Stimulated activated CD4-positive, alpha-beta T cell treated with anti-CD3 and anti-CD28 coated beads, Interleukin-4, amount 100 ng/mL, for 48 hours (primary cell): ENCODE results near the gene PRMT3.
"Not testable (repeated sequence)": the region's sequence is repeated elsewhere in the genome, so short reads cannot be mapped to it uniquely, and the experiment has no call there.

Experiments
- DNase-seq, 2 donors: peaks; one replicate each; pipeline ENCODE4 v3.0.0-alpha.2; 2020; ENCODE audit warnings: low read depth in 2 of 2

Gene PRMT3

DNA sequence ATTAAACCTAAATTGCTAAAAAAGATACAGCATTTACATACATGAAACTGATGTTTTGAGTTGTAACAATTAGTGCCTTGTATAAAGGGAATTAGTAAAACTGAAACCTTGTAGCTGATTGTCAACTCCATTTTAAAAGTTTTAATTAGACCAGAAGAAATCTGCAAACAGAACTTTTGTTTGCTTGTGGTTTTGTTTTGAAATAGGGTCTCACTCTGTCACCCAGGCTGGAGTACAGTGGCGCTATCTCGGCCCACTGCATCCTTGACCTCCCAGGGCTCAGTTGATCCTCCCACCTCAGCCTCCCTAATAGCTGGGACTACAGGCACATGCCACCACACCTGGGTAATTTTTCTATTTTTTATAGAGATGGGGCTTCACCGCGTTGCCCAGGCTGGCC is 125.4 kb downstream of the PRMT3 start:
- no peak for DNase-seq

DNA sequence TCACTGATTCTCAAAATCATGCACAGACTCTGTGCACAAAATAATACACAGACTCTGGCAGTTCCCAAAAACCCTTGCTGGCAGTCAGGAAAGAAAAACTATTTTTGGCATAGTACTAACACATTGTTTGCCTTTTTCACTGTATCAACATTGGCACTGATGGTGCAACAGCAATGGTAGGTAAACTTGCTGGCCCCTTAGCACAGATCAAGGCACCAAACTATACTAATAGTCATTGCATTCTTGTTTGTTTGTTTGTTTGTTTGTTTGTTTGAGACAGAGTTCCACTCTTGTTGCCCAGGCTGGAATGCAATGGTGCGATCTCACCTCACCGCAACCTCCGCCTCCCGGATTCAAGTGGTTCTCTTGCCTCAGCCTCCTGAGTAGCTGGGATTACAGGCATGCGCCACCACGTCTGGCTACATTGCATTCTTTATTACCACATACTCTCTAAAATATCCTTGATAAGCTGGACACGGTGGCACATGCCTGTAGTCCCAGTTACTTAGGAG is 130.9 kb downstream of the PRMT3 start:
- no peak for DNase-seq

DNA sequence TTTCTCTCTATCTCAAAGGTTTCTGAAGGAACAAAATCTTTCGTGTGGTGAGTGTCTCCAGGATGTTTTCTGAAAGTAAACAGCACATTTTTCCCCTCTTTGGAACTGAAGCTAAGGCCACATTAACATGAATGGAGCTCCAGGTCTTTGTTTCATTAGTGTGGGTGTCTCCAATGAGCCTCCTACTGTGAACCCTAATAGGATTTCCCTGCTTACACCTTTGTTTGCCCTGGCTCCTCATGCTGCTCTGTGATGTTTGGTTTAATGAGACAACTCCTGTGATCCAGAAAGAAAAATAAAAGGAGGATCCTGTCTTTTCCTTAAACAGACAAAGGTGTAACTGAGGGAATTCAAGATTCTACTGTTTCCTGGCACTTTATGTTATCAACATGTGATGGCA is 135.0 kb downstream of the PRMT3 start:
- no peak for DNase-seq

DNA sequence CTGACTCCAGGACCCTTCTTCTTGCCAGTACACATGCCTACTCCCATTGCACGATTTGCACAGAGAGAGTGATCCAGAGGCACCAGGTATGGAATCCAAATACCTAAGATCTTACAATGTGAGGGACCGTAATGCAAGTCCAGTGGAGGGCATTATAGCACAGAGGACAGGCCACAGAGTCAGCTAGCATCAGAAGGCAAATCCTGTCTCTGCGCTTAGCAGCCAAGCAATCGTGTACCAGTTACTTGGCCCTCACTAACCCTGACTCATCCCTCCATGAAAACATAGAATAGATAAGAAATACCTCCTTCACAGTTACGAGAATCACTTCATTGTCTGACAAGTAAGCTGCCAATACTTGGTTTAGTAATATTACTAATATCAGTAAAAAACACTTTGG is 142.2 kb downstream of the PRMT3 start:
- DNase-seq, result no peak

DNA sequence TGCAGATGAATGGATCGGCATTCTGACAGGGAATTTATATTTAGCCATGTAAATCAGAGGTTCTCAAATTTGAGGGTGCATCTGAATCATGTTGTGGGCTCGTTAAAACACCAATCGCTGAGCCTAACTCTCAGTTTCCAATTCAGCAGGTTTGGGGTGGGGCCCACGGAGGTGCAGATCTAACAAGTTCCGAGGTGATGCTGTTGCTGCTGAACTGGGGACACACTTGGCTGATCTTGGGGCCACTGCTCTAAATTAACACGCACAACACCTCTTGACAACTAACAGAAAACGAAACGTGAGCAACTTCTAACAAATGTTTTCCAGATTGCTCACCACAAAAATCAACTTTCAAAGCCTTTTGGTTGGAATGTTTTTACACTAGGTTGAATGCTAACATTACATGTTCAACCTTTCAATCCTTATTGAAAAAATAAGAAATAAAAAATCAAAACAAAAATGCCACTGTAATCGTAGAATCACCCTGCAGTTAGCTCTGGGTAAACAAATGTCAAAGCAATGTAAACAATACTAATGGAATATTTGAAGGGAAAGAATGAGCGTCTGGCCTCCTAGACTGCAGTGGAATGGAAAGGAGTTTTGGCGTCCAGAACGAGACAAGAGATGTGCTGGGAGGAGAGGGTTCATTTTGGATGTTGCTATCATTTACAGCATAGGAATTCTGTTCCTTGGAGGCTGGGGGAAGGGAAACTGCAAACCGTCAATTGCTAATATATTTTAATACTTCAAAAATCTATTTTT is 143.6 kb downstream of the PRMT3 start:
- DNase-seq, result no peak

DNA sequence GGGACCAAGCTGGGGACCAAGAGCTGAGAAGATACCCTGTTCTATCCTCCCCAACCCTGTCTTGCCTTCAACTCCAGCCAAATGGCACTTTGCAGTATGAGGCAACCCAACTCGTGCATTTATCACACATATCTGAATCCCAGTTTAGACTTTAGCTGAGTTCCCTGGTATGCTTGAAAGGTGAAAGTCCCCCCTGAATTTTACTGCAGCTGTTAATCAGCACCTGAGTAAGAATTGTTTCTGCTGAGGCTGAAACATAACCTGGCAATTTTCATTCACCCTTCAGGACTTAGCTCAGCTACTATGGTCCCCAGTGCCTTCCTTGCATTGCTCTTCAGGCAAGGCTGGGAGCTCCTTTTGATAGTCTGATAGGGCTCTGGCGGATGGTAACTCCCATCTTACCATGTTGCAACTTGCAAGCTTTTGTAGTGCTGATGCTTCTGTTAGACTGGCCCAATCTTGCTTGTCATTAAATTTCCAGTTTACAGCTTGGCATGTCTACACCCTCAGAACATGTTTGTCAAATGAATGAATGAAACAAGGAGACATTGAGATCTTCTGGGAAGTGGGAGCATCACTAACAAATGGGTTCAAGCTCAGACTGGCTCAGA is 147.9 kb downstream of the PRMT3 start:
- no peak for DNase-seq

DNA sequence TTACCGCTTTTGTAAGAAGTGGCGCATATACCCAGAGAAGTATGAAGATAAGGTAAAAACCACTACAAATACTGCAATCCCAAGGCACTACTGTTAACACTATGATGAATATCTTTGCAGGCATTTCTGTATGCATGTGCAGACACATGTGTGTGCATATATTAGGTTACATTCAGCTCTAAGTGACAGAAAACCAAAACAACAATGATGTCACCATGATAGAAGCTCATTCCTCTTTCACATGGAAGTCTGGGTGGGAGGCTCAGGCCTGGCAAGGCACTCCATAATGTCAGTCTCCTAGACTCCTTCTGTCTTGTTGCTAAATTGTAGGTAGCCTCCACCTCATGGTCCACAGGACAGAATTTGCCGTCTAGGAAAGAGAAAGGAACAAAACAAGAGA is 148.8 kb downstream of the PRMT3 start:
- no peak for DNase-seq

DNA sequence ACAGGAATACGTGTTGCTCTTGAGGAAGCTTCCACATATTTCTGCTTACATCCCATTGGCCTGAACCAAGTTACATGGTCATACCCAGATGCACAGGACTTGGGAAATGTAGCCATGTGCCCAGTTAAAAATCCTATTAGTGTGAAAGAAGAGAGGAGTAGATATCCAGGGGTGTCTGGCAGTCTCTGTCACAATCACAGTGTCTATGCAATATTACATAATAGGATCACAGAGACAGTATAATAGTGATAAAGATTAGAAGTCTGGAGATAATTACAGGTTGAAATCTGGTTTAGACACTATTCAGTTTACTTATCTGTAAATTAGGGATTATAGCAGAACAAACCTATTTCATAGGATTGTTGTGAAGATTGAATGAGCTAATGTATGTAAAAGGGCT is 149.3 kb downstream of the PRMT3 start:
- no peak for DNase-seq

DNA sequence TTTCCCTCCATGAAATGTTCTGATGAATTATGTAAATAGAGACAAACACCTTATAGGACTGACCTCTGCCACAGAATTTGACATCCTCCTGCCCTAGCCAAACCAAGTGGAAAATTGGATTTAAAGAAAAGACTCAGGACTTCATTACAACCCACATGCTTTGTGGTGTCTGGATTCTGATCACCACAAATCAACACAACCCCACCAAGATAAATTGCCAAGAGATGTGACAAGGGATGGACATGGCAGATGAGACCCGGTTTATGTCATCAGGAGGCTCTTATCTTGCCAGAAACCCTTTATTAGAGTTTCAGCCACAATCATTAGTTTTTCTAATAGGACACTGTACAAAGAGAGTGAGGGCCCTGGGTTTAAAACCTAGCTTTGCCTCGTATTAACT is 154.0 kb downstream of the PRMT3 start:
- no peak for DNase-seq

DNA sequence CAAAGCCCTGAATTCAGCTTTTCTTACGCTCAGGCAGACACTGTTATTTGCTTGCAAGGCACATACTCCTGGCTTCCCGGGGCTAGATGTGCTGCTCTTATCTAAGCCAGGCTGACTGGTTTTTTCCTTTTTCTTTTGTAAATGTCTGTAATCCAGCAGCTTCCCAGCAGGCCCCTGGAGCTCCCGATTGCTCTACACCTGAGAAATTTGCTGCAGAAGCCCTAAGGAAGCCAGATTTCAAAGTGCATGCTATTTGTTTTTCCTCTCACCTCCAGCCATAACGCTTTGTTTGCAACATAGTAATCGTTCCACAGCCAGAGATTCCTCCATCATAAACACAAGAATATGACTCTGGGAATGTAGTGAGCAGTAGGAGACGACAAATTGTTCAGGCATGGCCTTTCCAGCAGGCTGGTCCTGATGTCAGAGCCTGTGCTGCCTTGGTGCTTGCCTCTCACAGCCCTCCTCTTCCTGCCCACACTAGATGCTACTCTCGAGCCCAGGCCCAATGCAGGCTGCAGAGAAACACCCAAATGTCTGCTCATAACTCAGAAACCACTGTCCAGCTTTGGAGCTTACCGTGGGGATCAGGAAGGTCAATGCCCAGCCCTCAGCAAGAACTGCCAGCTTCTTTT is 157.2 kb downstream of the PRMT3 start:
- no peak for DNase-seq

DNA sequence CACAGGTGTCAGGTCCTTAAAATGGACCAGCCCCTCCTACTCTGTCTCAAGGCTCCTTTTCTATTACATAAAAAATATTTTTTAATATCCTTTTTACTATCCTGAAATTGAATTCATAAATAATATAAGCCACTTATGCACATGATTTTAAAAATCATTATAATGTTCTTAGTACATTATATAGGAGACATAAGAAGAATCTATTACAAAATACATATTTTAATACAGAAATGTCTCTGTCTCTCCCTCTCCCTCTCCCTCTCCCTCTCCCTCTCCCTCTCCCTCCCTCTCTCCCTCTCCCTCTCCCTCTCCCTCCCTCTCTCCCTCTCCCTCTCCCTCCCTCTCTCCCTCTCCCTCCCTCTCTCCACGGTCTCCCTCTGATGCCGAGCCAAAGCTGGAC is 159.9 kb downstream of the PRMT3 start:
- no peak for DNase-seq

DNA sequence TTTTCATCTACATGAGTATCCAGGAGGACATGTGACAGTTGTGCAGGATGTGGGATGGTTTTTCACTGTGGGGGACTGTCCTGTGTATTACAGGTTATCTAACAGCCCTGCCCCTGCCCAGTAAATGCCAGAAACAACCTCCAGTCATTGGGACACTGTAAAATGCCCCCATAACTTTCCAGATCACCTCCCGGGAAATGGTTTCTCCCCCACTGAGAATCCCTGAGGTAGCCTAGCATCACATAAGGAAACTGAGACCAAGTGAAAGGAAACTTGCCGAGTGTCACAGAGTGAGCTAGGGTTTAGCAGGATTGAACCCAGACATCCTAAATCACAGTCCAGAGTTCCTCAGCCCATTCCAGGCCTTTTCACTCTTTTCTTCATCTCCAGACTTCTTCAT is 163.6 kb downstream of the PRMT3 start:
- no peak for DNase-seq

DNA sequence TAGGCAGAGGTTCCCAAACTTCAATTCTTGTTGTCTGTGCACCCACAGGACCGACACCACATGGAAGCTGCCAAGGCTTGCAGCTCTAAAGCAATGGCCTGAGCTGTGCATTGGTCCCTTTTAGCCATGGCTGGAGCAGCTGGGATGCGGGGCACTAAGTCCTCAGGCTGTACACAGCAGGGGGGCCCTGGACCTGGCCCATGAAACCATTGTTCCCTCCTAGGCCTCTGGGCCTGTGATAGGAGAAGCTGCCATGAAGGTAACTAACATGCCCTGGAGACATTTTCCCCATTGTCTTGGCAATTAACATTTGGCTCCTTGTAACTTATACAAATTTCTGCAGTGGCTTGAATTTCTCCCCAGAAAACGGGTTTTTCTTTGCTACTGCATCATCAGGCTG is 168.3 kb downstream of the PRMT3 start:
- no peak for DNase-seq

DNA sequence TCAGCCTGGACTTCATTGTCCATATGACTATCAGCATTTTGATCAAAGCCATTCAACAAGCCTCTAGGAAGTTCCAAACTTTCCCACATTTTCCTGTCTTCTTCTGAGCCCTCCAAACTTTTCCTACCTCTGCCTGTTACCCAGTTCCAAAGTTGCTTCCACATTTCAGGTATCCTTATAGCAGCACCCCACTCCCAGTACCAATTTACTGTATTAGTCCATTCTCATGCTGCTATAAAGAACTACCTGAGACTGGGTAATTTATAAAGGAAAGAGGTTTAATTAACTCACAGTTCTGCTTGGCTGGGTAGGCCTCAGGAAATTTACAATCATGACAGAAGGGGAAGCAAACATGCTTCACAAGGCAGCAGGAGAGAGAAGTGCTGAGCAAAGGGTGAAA is 168.9 kb downstream of the PRMT3 start:
- DNase-seq, result not testable (repeated sequence)

DNA sequence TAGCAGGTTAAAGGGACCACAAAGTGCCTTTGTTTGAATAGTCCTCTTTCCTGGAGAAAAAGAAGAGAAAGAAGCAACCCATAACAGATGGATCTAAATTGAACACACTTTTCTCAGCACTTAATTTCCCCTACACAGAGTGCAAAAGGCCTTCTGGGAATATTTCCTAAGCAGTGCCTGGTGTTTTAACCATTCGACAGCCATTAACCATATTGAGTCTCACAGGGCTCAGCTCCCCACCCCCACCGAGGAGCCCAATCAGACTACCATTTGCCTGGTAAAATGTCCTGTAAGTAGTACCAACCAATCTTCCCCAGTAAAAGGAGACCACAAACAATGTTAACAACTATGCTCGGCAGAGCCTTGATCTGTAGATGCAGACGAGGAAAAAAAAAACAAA is 171.2 kb downstream of the PRMT3 start:
- DNase-seq, result no peak
